ENCODE results near the gene KCNN1.

- no peak for TF ChIP-seq CTCF (IDR thresholded peaks at IDR 0.05)
- no peak for TF ChIP-seq POLR2A (IDR thresholded peaks at IDR 0.05)
Observed at GRCh38 chr19:17949956-17950309, 17.0 kb upstream of the KCNN1 start.
